Panc1 (cell line): ENCODE data around the gene LONRF2.

Source experiments
- CTCF ChIP-seq: fragments of 450-650 bp; IDR thresholded peaks from 2 replicates; pipeline ENCODE4 v1.5.1; 2017; ENCODE audit warnings: mild to moderate bottlenecking
- POLR2AphosphoS5 ChIP-seq: IDR thresholded peaks from 2 replicates; pipeline ENCODE4 v1.6.1; 2012; ENCODE audit warnings: mild to moderate bottlenecking, low read depth, low read length, moderate library complexity
- REST ChIP-seq, 2 experiments: IDR thresholded peaks; 2 replicates each; pipeline ENCODE4 v1.6.1; 2011 to 2012; ENCODE audit warnings: low read depth in 2 of 2, control low read depth in 1 of 2, low read length in 1 of 2, mild to moderate bottlenecking in 1 of 2, moderate library complexity in 1 of 2; ENCODE audit not compliant: insufficient read depth in 1 of 2
- SIN3A ChIP-seq: IDR thresholded peaks from 2 replicates; pipeline ENCODE4 v1.6.1; 2012; ENCODE audit warnings: low read depth, mild to moderate bottlenecking, low read length, moderate library complexity, borderline replicate concordance; ENCODE audit not compliant: insufficient read depth
- TCF7L2 ChIP-seq: IDR thresholded peaks from 2 replicates; pipeline ENCODE4 v1.6.1; 2011; ENCODE audit warnings: mild to moderate bottlenecking, low read depth, low read length, inconsistent platforms

GRCh38 chr2:100367163-100367562, 44.9 kb upstream of the LONRF2 start:
- TF ChIP-seq SIN3A (no peak), REST (IDR thresholded peaks at IDR 0.05; ENCODE audit: insufficient read depth in 1 of 2, low read depth in 2 of 2, low read length in 1 of 2) (no peak), POLR2AphosphoS5 (no peak), CTCF (no peak), TCF7L2 (no peak)
